NCI-H2196 treated with DMSO at 0.1 percent for 48 hours (cell line): ENCODE measurements around the gene EML1.
"Not testable (repeated sequence)": the region's sequence is repeated elsewhere in the genome, so short reads cannot be mapped to it uniquely, and the experiment has no call there.

Source experiments
- DNase-seq: peaks from one replicate; lab custom pipeline; 2025; ENCODE audit not compliant: unreplicated experiment; lab: John Stamatoyannopoulos, UW

Gene EML1

GRCh38 chr14:99755068-99755405 lies 38.2 kb upstream of the EML1 start:
- no peak for DNase-seq

DNA sequence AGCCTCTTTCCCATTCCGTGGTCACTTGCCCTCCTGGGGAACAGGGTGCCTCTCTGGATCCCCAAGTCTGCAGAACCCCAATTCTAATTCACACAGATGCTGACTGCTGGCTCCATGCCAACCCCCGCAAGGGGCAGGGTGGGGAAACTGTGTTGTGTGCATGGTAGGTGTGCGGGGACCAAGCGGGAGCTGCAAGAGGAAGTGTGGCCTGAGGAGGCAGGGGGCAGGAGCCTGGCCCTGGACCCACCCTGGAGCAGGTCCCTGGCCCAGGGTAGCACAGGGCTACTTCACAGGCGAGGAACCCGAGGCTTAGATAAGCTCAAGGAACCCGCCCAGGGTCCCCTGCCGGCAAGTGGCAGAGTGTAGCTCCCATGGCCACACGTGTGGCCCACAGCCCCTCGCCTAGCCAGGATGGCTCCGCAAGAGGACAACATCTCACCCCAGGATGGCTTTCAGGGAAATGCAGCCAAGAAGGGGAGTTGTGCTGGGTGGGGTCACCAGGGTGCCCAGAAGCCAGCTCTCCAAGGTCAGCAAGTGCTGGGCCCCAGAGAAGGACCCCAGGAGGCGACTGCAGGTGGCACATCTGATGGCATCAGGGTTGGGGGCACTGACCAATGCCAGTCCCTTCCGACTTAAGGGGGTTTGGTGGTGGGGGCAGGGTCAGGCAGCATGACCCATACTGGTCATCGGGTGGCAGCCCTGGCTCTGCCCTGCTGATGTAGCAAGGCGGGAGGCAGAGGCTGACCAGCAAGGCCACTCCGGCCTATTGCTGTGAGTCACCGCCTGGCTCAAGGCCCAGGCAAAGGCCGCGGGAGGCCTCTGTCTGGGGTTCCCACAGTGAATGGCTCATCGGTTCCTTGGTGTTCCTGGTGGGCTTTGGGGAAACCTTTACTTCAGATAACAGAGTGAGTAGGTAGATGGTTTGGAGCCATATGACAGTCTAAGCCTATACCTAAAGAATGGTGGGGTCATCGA lies 37.3 kb upstream of the EML1 start:
- DNase-seq: no peak

GRCh38 chr14:99756796-99757195 lies 36.4 kb upstream of the EML1 start:
- DNase-seq: no peak

DNA sequence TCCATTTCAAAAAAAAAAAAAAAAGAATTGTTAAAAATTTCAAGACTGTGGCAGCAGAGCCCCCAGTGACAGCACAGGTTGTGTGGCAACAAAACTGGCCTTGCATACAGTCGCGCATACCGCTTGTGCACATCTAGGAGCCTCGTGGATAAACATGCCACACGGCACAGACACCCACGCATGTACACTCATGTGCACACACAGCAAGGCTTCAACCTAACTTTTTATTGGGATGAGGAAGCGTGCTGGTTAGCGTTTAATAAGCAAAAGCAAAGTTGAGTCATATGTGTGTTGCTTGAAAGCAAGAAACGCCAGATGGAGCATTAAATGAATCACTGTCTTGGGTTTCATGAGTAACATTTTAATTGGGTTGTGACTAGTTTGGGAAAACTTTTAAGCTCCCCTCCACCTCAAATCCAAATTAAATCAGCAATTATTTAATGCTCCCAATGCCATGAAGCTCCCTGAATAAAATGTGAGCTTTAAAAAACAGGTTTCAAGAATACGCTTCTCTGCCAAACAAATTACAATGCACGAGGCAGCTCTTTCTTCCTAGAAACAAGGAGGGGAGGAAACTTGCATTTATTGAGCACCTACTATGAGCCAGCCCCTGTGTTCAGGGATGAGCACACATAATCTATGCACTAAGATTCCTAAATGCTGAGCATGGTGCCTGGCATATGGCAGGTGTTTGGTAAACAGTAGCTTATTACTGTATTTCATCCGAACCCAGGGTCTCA lies 35.7 kb upstream of the EML1 start:
- DNase-seq: no peak

- no peak for DNase-seq
These were observed 34.9 kb upstream of the EML1 start for GRCh38 chr14:99758121-99758821.

DNA sequence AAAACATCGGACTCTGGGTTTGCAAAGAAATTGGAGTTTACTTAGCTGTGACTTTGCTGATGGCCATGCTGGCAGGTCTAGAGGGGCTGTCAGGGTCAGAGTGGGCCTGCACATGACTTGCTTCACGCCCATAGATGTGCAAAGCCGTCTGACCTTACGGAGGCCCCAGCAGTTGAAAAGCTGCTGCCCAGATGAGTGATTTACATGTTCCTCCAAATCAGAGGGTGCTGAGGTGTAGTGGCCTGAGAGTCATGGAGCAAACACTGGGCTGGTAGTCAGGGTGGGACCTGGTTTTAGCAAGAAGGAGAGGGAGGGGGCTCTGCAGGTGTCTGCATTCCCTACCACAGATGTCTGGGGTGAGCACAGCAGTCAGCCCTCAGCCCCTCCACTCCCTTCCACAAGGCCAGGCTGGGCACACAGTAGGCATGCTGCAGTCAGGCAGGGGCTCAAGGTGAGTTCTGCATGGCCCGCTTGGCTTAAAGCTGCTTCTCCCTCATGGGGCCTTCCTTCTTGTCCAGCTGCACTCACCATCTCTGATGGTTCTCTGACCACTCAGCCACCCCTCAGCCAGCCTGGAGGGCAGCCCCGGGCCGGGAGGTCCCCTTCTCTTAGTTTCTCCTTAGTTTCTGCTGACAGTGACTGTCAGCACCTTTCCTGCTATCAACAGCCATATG lies 34.2 kb upstream of the EML1 start:
- DNase-seq: no peak

- DNase-seq: no peak
These were observed 33.7 kb upstream of the EML1 start for GRCh38 chr14:99759546-99759925.

DNA sequence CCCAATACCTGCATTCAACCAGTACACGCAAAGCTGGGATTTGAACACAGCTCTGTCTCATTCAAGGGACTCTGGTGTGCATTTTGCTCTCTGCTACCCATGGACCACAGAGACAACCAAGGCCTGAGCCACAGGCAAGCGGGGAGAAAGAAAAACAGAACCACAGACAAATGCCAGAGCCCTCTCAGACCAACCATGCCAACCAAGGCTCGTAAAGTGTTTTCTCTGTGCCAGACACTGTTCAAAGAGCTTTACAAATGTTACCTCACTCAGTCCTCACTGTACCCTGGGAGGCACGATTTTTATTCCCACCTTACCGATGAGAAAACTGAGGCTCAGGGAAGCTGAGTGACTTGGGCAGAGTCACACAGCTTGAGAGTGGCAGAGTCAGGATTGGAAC lies 32.4 kb upstream of the EML1 start:
- DNase-seq: no peak

DNA sequence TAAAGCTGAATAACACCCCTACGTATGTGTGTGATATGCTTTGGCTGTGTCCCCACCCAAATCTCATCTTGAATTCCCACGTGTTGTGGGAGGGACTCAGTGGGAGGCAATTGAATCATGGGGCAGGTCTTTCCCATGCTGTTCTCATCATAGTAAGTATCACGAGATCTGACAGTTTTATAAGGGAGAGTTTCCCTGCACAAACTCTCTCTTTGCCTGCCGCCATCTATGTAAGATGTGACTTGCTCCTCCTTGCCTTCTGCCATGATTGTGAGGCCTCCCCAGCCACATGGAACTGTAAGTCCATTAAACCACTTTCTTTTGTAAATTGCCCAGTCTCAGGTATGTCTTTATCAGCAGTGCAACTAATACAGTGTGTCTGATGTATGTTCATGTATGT lies 30.3 kb upstream of the EML1 start:
- DNase-seq: not testable (repeated sequence)

- DNase-seq: no peak
These were observed 29.5 kb upstream of the EML1 start for GRCh38 chr14:99763527-99764221.

GRCh38 chr14:99764222-99764706 lies 28.9 kb upstream of the EML1 start:
- no peak for DNase-seq

GRCh38 chr14:99768381-99768780 lies 24.8 kb upstream of the EML1 start:
- DNase-seq: no peak

DNA sequence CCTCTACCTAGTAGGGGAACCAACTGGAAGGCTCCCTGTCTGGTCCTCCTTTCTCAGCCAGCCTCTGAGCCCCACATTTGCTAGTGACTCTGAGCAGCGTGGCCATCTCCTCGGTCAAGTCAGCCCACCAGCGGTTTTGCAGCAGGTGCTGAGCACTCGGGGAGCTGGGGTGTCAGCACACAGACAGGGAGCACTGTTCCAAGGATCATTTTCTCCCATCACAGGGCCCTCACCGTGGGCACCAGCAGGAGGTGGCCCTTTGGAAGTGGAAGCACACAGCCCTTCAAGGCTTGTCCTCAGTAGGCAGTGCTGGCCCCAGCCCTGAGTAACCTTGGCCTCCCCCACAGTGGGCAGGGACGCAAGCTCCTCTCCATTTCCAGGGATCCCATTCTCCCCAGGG lies 24.1 kb upstream of the EML1 start:
- DNase-seq: no peak

DNA sequence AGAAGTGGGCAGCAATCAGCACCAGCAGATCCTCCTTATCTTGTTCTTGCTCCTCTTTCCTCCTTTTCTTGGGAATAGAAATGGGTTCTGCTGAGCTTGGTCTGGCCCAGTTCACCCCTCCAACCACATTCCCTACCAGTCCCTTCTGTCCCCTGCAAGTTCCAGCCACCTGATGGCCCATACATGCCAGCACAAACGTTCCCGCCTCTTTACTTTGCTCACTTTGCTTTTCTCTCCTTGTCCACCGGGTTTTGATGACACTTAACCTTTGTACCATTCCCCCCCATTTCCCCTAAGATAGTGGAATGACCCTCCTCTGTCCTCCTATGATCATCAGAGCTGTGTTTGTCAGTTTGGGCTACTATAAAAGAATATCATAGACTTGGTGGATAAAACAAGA lies 23.4 kb upstream of the EML1 start:
- no peak for DNase-seq

DNA sequence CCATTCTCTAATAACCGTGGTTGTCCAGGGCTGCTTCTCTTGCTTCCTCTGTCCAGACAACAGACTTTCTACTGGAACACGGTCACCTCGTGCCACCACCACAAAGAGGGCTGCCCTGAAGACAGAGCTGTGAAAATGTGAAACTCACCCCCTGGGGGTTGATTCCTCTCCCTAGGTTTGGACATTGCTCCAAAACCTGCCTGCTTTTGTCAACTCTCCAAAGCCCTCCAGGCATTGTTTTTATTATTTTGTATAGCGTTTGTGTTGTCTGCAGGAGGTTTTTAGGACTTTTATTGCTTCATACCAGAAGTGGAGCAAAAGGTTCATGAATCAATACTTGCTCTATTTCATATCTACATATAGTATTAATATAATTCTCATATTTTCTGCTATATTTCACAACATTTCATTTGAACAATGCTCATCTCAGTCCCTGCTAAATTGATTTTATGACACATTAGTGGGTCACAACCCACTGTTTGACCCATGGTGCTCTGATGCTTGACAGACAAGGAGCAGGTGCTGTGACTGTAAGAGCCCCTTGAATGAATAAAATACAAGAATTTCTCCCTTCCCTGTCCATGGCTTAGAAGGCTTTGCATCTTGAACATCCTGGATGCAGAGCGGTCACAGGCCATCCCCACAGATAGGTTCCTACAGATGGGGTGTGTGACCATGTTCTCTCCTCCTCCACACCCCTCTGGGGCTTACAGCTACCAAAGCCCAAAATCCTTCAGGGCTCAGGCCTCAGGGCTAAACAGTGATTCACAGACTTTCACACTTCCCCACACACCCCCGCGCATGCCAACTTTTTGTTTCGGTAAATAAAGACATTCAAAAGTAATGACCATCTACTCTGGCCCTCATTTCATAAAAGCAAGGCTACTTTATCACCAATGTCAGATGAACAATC lies 20.6 kb upstream of the EML1 start:
- no peak for DNase-seq

- DNase-seq: no peak
These were observed 19.4 kb upstream of the EML1 start for GRCh38 chr14:99773521-99774497.

DNA sequence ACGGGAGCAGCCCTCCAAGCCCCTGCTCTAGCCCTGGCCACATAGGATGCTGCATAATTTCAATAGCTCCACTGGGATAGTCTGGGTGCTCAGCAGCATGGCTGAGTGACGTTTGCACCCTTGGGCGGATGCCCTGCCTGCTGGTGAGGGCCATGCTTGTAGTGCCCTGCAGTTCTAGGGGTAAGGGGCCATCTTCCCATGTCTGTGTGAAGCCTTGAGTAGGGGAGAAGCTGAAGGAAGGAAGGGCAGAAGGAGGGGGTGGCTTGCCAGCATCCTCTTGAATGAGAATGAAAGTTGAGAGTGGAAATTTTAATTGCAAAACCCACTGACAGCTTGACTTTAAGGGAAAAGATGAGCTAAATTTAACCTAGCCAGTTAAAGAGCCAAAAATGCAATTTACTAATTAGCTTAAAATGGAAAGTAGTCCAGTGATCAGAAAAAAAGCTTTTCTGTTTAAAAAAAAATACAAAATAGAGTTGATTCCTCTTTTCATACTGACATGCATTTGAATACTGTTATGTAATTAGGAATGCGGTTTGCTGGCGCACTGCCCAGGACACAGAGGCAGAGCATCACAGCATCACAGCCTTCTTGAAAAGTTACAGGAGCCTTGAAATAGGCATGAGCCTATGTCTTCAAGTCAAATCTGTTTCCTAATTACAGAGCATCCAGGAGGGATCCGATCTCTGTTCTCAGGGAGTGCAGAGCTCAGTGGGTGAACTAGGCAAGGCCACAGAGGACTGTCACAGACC lies 18.5 kb upstream of the EML1 start:
- DNase-seq: no peak

- no peak for DNase-seq
These were observed 17.9 kb upstream of the EML1 start for GRCh38 chr14:99775351-99775750.
